T-cell (primary cell): ENCODE measurements around the gene PTCRA. TPM values are rescaled to one million over a fixed set of nuclear protein-coding genes. Genes with fewer than 3 reads are reported as not detected.

ENCODE experiments used
- ATAC-seq, 4 experiments: fragments of 200-7000 bp in 3 of 4; fragments of 150-1000 bp in 1 of 4; cut with Tn5 transposase; replicated peaks in 1 of 4; 1 replicate in 3 of 4; 2 replicates in 1 of 4; pipeline ENCODE4 v1.10.0; 2021; ENCODE audit warnings: moderate library complexity in 3 of 4, mild to moderate bottlenecking in 2 of 4, moderate number of reproducible peaks in 1 of 4
- CTCF ChIA-PET, 2 donors: fragments of 300-600 bp; sonication (Branson Sonifier 250); formaldehyde crosslinking; loops; one replicate each; lab custom pipeline; 2022; ENCODE audit warnings: antibody characterized with exemption in 2 of 2; lab: Charles Lee
- POLR2A ChIA-PET, 2 donors: fragments of 300-600 bp; sonication (Branson Sonifier 250); formaldehyde crosslinking; loops; one replicate each; lab custom pipeline; 2022; ENCODE audit warnings: antibody characterized with exemption in 2 of 2; lab: Charles Lee
- DNase-seq, 35 experiments: peaks; one replicate each; pipeline versions ENCODE4 v3.0.0 to v3.0.0-alpha.2; 2013 to 2023
- H3K27ac ChIP-seq: one replicate; pipeline ENCODE4 v1.5.1; 2013; ENCODE audit warnings: low read length
- H3K27me3 ChIP-seq, 2 experiments: replicated peaks in 1 of 2; 1 replicate in 1 of 2; 2 replicates in 1 of 2; pipeline versions ENCODE4 v1.6.1 to v1.7.0; 2013; ENCODE audit warnings: low read length in 1 of 2, mixed read lengths in 1 of 2; ENCODE audit not compliant: control insufficient read depth in 2 of 2, insufficient read depth in 2 of 2; ENCODE audit errors: extremely low read depth in 1 of 2
- H3K36me3 ChIP-seq, 2 donors: 1 replicate in 1 of 2; 2 replicates in 1 of 2; pipeline versions ENCODE4 v1.6.1 to v1.7.0; 2013; ENCODE audit warnings: low read length in 1 of 2; ENCODE audit not compliant: control insufficient read depth in 2 of 2, insufficient read depth in 1 of 2; ENCODE audit errors: extremely low read depth in 1 of 2
- H3K4me1 ChIP-seq, 2 experiments: 1 replicate in 1 of 2; 2 replicates in 1 of 2; pipeline versions ENCODE4 v1.6.1 to v1.7.0; 2013; ENCODE audit warnings: low read length in 2 of 2, mixed read lengths in 1 of 2; ENCODE audit not compliant: insufficient read depth in 2 of 2, control insufficient read depth in 1 of 2; ENCODE audit errors: extremely low read depth in 1 of 2
- H3K4me3 ChIP-seq, 2 donors: 1 replicate in 1 of 2; 2 replicates in 1 of 2; pipeline versions ENCODE4 v1.5.1 to v1.7.0; 2013; ENCODE audit warnings: mild to moderate bottlenecking in 2 of 2, low read length in 1 of 2, moderate library complexity in 1 of 2; ENCODE audit not compliant: control insufficient read depth in 1 of 2; ENCODE audit errors: extremely low read depth in 1 of 2
- H3K9me3 ChIP-seq: 2 replicates; pipeline ENCODE4 v1.7.0; 2013
- H3K27ac Mint-ChIP-seq, 2 donors: one replicate each; pipeline ENCODE4 v1.8.0; 2020 to 2021; ENCODE audit warnings: mild to moderate bottlenecking in 2 of 2, mixed read lengths in 2 of 2
- H3K27me3 Mint-ChIP-seq, 2 donors: one replicate each; pipeline ENCODE4 v1.8.0; 2021 to 2022; ENCODE audit warnings: mixed read lengths in 2 of 2
- H3K36me3 Mint-ChIP-seq: one replicate; pipeline ENCODE4 v1.8.0; 2021; ENCODE audit warnings: mixed read lengths
- H3K4me1 Mint-ChIP-seq, 3 donors: one replicate each; pipeline ENCODE4 v1.8.0; 2020 to 2022; ENCODE audit warnings: mixed read lengths in 3 of 3, mild to moderate bottlenecking in 1 of 3
- H3K4me3 Mint-ChIP-seq, 3 donors: one replicate each; pipeline ENCODE4 v1.8.0; 2020 to 2022; ENCODE audit warnings: mild to moderate bottlenecking in 3 of 3, mixed read lengths in 3 of 3, moderate library complexity in 3 of 3
- H3K9me3 Mint-ChIP-seq, 3 donors: one replicate each; pipeline ENCODE4 v1.8.0; 2020 to 2022; ENCODE audit warnings: mixed read lengths in 3 of 3
- WGBS: methylation state at CpG from one replicate; pipeline ENCODE4 v1.1.5; 2013; ENCODE audit warnings: missing lambda C conversion rate; ENCODE audit not compliant: insufficient coverage; 5-methylcytosine and 5-hydroxymethylcytosine counted together
- total RNA-seq, 35 experiments: library from RNA in 6 of 35; stranded (reverse) in 6 of 35; fragments of 120-200 nt in 1 of 35; gene quantifications; one replicate each; pipeline versions ENCODE4 v1.2.1 to v1.2.4 and lab custom pipeline; 2013 to 2026

The PTCRA gene
- total RNA-seq, 5 donors from 2014 or later (not counting 1 experiment from before 2014, with no cell fraction given) = 0.53 TPM; not detected in 4

- Mint-ChIP-seq H3K36me3 (peaks cover 41% of the 10 kb centered on the region), H3K9me3 (no peaks in the 10 kb centered on the region), H3K27me3 (no peaks in the 10 kb centered on the region), H3K4me1 (peaks cover 46 to 61% (median 51%) of the 10 kb centered on the region in 3 donors), H3K27ac (peak overlapping the region in 1 of 2 donors; percentile 64), H3K4me3 (no peak overlapping the region)
- WGBS = 53% methylated on average over 5 of the region's 7 CpGs
- ATAC-seq (no peak), DNase-seq (no peak)
- ChIA-PET POLR2A (interaction anchor here in 1 of 2 donors (0.6 to 0.9 kb wide), 2 partner anchors 45 to 240 kb away, joined by 3 read pairs; no protein-coding TSS in a partner anchor), CTCF (interaction anchor here in 1 of 2 donors (0.6 kb wide), 1 partner anchor 151 kb away, joined by 4 read pairs; no protein-coding TSS in a partner anchor)
- peaks cover 25 to 68% of the 10 kb centered on the region in 2 donors for H3K36me3 ChIP-seq
- no peaks in the 10 kb centered on the region for H3K9me3 ChIP-seq
- H3K4me1 ChIP-seq = peaks cover 12 to 39% of the 10 kb centered on the region in 2 experiments
- no peak overlapping the region for H3K4me3 ChIP-seq
- no peak overlapping the region for H3K27ac ChIP-seq
- no peaks in the 10 kb centered on the region for H3K27me3 ChIP-seq
Measured at GRCh38 chr6:42935322-42935721, 19.5 kb downstream of the PTCRA start.

DNA sequence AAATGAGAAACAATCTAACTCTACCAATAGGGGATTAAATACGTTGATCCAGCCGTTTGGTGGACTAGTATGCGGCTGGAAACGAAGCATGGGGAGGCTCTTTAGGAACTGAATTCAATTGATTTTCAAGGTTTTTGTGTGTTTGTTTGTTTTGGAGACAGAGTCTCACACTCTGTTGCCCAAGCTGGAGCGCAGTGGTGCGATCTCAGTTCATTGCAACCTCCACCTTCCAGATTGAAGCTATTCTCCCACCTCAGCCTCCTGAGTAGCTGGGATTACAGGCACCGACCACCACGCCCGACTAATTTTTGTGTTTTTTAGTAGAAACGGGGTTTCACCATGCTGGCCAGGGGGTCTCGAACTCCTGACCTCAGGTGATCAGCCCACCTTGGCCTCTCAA, 20.5 kb downstream of the PTCRA start:
- ChIA-PET CTCF (no interaction called here), POLR2A (interaction anchor here in 1 of 2 donors (0.6 kb wide), 1 partner anchor 17 kb away, joined by 3 read pairs; no protein-coding TSS in a partner anchor)
- ATAC-seq (no peak), DNase-seq (no peak)
- Mint-ChIP-seq H3K27ac (no peak overlapping the region), H3K27me3 (no peaks in the 10 kb centered on the region), H3K4me1 (peaks cover 36 to 50% (median 41%) of the 10 kb centered on the region in 3 donors), H3K36me3 (peaks cover 38% of the 10 kb centered on the region), H3K9me3 (no peaks in the 10 kb centered on the region), H3K4me3 (no peak overlapping the region)
- Histone ChIP-seq H3K36me3 (peaks cover 30 to 75% of the 10 kb centered on the region in 2 donors), H3K4me1 (peaks cover 11 to 29% of the 10 kb centered on the region in 2 experiments), H3K27me3 (no peaks in the 10 kb centered on the region), H3K27ac (no peak overlapping the region), H3K4me3 (no peak overlapping the region), H3K9me3 (no peaks in the 10 kb centered on the region)
- WGBS = 94% methylated on average over 7 of the region's 11 CpGs

- Histone ChIP-seq H3K27ac (no peak overlapping the region), H3K4me1 (peaks cover 5 to 15% of the 10 kb centered on the region in 2 experiments), H3K4me3 (no peak overlapping the region), H3K27me3 (no peaks in the 10 kb centered on the region), H3K36me3 (peaks cover 30 to 79% of the 10 kb centered on the region in 2 donors), H3K9me3 (no peaks in the 10 kb centered on the region)
- ChIA-PET POLR2A (no interaction called here), CTCF (interaction anchor here in 1 of 2 donors (0.6 kb wide), 1 partner anchor 848 kb away, joined by 3 read pairs; no protein-coding TSS in a partner anchor)
- DNase-seq (no peak), ATAC-seq (no peak)
- peaks cover 23 to 38% (median 30%) of the 10 kb centered on the region in 3 donors for H3K4me1 Mint-ChIP-seq
- no peaks in the 10 kb centered on the region for H3K27me3 Mint-ChIP-seq
- H3K4me3 Mint-ChIP-seq = no peak overlapping the region
- WGBS = 98% methylated on average over 10 of the region's 13 CpGs
- peak overlapping the region; percentile 15 to 83 for H3K27ac Mint-ChIP-seq
- no peaks in the 10 kb centered on the region for H3K9me3 Mint-ChIP-seq
- peaks cover 34% of the 10 kb centered on the region for H3K36me3 Mint-ChIP-seq
Measured at GRCh38 chr6:42937548-42938427, 21.9 kb downstream of the PTCRA start.

DNA sequence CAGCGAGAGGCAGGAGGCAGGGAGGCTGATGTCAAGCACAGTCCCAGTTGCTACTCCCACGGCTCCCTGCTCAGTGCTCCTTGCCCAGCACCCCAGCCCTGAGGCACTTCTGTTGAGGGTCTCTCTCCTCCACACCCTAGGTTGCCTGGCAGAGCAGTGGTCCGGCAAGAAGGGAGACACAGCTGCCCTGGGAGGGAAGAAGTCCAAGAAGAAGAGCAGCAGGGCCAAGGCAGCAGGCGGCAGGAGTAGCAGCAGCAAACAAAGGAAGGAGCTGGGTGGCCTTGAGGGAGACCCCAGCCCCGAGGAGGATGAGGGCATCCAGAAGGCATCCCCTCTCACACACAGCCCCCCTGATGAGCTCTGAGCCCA, 22.6 kb downstream of the PTCRA start:
- no peak for ATAC-seq

GRCh38 chr6:42938987-42939809, 23.3 kb downstream of the PTCRA start:
- H3K9me3 ChIP-seq = no peaks in the 10 kb centered on the region
- no peak overlapping the region for H3K4me3 Mint-ChIP-seq
- peaks cover 9 to 25% (median 19%) of the 10 kb centered on the region in 3 donors for H3K4me1 Mint-ChIP-seq
- no peaks in the 10 kb centered on the region for H3K27me3 ChIP-seq
- H3K36me3 ChIP-seq = peaks cover 30 to 89% of the 10 kb centered on the region in 2 donors
- no peak overlapping the region for H3K27ac Mint-ChIP-seq
- no peak overlapping the region for H3K27ac ChIP-seq
- no peaks in the 10 kb centered on the region for H3K9me3 Mint-ChIP-seq
- H3K4me1 ChIP-seq = peaks cover 0 to 4% of the 10 kb centered on the region in 2 experiments
- 90% methylated on average over 3 of the region's 9 CpGs for WGBS
- ATAC-seq (no peak), DNase-seq (no peak)
- H3K36me3 Mint-ChIP-seq = peaks cover 30% of the 10 kb centered on the region
- no peaks in the 10 kb centered on the region for H3K27me3 Mint-ChIP-seq
- H3K4me3 ChIP-seq = no peak overlapping the region
- POLR2A ChIA-PET = no interaction called here
- CTCF ChIA-PET = no interaction called here

More for the DNA sequence above, 22.6 kb downstream of the PTCRA start:
- no peaks in the 10 kb centered on the region for H3K27me3 Mint-ChIP-seq
- CTCF ChIA-PET = no interaction called here
- no peak overlapping the region for H3K4me3 ChIP-seq
- H3K27ac Mint-ChIP-seq = no peak overlapping the region
- H3K36me3 Mint-ChIP-seq = peaks cover 31% of the 10 kb centered on the region
- no peak overlapping the region for H3K4me3 Mint-ChIP-seq
- H3K27me3 ChIP-seq = no peaks in the 10 kb centered on the region
- no peak for DNase-seq
- no peak overlapping the region for H3K27ac ChIP-seq
- H3K9me3 ChIP-seq = no peaks in the 10 kb centered on the region
- peaks cover 17 to 32% (median 23%) of the 10 kb centered on the region in 3 donors for H3K4me1 Mint-ChIP-seq
- WGBS = 79% methylated on average over 2 of the region's 5 CpGs
- H3K36me3 ChIP-seq = peaks cover 30 to 85% of the 10 kb centered on the region in 2 donors
- POLR2A ChIA-PET = no interaction called here
- H3K4me1 ChIP-seq = peaks cover 0 to 10% of the 10 kb centered on the region in 2 experiments
- no peaks in the 10 kb centered on the region for H3K9me3 Mint-ChIP-seq

GRCh38 chr6:42939810-42940167, 23.9 kb downstream of the PTCRA start:
- CTCF ChIA-PET = no interaction called here
- ATAC-seq (no peak), DNase-seq (no peak)
- H3K27me3 Mint-ChIP-seq = no peaks in the 10 kb centered on the region
- POLR2A ChIA-PET = no interaction called here
- Histone ChIP-seq H3K27me3 (no peaks in the 10 kb centered on the region), H3K4me3 (no peak overlapping the region), H3K9me3 (no peaks in the 10 kb centered on the region), H3K27ac (no peak overlapping the region), H3K36me3 (peaks cover 30 to 84% of the 10 kb centered on the region in 2 donors), H3K4me1 (no peaks in the 10 kb centered on the region)
- no CpG with 5 or more reads among the region's 4 CpGs for WGBS
- H3K36me3 Mint-ChIP-seq = peaks cover 30% of the 10 kb centered on the region
- no peaks in the 10 kb centered on the region for H3K9me3 Mint-ChIP-seq
- peak overlapping the region in 1 of 2 donors; percentile 11 for H3K27ac Mint-ChIP-seq
- H3K4me1 Mint-ChIP-seq = peaks cover 9 to 19% (median 16%) of the 10 kb centered on the region in 3 donors
- H3K4me3 Mint-ChIP-seq = no peak overlapping the region
